Peyer's patch (tissue), 4 donors: ENCODE results near the gene COQ2. TPM values are rescaled to one million over a fixed set of nuclear protein-coding genes. Genes with fewer than 3 reads are reported as not detected.

Experiments used
- DNase-seq, 3 donors: peaks; one replicate each; pipeline ENCODE4 v3.0.0-alpha.2; 2017 to 2019
- H3K27ac ChIP-seq, 4 donors: fragments of 200-600 bp; sonication (generic); one replicate each; pipeline ENCODE4 v1.5.1; 2016 to 2019
- H3K27me3 ChIP-seq, 2 donors: fragments of 200-600 bp; sonication (generic); one replicate each; pipeline ENCODE4 v1.5.1; 2019
- H3K36me3 ChIP-seq, 3 donors: fragments of 200-600 bp; sonication (generic); one replicate each; pipeline ENCODE4 v1.5.1; 2016 to 2019
- H3K4me1 ChIP-seq, 4 donors: fragments of 200-600 bp; sonication (generic); one replicate each; pipeline ENCODE4 v1.5.1; 2016 to 2019
- H3K4me3 ChIP-seq, 4 donors: fragments of 200-600 bp; sonication (generic); 1 replicate in 3 of 4; 2 replicates in 1 of 4; pipeline ENCODE4 v1.5.1; 2016 to 2019; ENCODE audit warnings: mild to moderate bottlenecking in 1 of 4
- H3K9me3 ChIP-seq, 4 donors: fragments of 200-600 bp; sonication (generic); one replicate each; pipeline ENCODE4 v1.5.1; 2016 to 2019; ENCODE audit warnings: mild to moderate bottlenecking in 1 of 4
- CTCF ChIP-seq, 6 experiments: fragments of 450-650 bp in 4 of 6; fragments of 200-600 bp in 2 of 6; sonication (generic) in 1 of 6; IDR thresholded peaks; one replicate each; pipeline ENCODE4 v1.5.1; 2017 to 2019; ENCODE audit warnings: antibody characterized with exemption in 6 of 6, mild to moderate bottlenecking in 3 of 6, moderate library complexity in 1 of 6
- POLR2A ChIP-seq, 2 donors: fragments of 450-650 bp; IDR thresholded peaks; one replicate each; pipeline ENCODE4 v1.5.1; 2017; ENCODE audit warnings: antibody characterized with exemption in 2 of 2, mild to moderate bottlenecking in 2 of 2, moderate library complexity in 2 of 2
- total RNA-seq, 4 donors: library from RNA; depleted of rRNA; stranded (reverse); fragments of >200 nt; gene quantifications; one replicate each; pipeline ENCODE4 v1.1.0, GENCODE V29; 2016

Gene COQ2
- total RNA-seq, 4 donors from 2014 or later, result 11.0 to 15.6 (median 12.9) TPM

- TF ChIP-seq POLR2A (IDR thresholded peaks at IDR 0.05), result no peak
- no peak for TF ChIP-seq CTCF (IDR thresholded peaks at IDR 0.05)
Measured at GRCh38 chr4:83272900-83273299, 11.7 kb downstream of the COQ2 start.

GRCh38 chr4:83269256-83269655, 15.3 kb downstream of the COQ2 start:
- H3K36me3 ChIP-seq, result peaks cover 0 to 25% (median 0%) of the 10 kb centered on the region in 3 donors
- H3K4me3 ChIP-seq, result no peak overlapping the region
- H3K27ac ChIP-seq, result no peak overlapping the region

More at GRCh38 chr4:83272900-83273299, 11.7 kb downstream of the COQ2 start:
- H3K9me3 ChIP-seq, result no peaks in the 10 kb centered on the region
- no peak overlapping the region for H3K27ac ChIP-seq
- no peak overlapping the region for H3K4me3 ChIP-seq
- peaks cover 0 to 3% (median 0%) of the 10 kb centered on the region in 4 donors for H3K4me1 ChIP-seq
- peaks cover 0 to 25% (median 0%) of the 10 kb centered on the region in 3 donors for H3K36me3 ChIP-seq
- no peaks in the 10 kb centered on the region for H3K27me3 ChIP-seq
- no peak for DNase-seq

DNA sequence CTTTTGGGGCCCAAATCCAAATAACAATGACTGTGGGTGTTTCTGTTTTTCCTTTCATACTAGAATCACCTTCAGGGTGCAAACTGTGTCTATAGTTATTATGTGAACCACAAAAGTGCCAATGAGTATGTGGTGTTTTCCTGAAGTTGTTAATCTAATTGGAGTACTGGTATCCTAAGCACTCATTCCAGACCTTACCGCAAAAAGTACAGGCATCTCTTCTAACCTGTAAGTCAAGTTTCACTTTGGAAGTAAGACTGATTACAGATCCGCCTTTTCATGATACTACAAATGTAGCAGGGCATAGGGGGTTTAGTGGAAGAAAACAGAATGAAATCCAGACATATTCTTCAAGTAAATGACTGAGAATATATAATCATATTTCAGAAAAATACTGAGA, 16.1 kb downstream of the COQ2 start:
- Histone ChIP-seq H3K27ac (no peak overlapping the region), H3K4me3 (no peak overlapping the region), H3K9me3 (no peaks in the 10 kb centered on the region), H3K36me3 (peaks cover 0 to 25% (median 0%) of the 10 kb centered on the region in 3 donors), H3K27me3 (no peaks in the 10 kb centered on the region), H3K4me1 (peaks cover 0 to 3% (median 0%) of the 10 kb centered on the region in 4 donors)
- no peak for DNase-seq
- TF ChIP-seq POLR2A (IDR thresholded peaks at IDR 0.05) (no peak), CTCF (IDR thresholded peaks at IDR 0.05) (no peak)

More at GRCh38 chr4:83269256-83269655, 15.3 kb downstream of the COQ2 start:
- Histone ChIP-seq H3K9me3 (no peaks in the 10 kb centered on the region), H3K4me1 (peaks cover 0 to 3% (median 0%) of the 10 kb centered on the region in 4 donors), H3K27me3 (no peaks in the 10 kb centered on the region)
- no peak for DNase-seq
- no peak for TF ChIP-seq CTCF (IDR thresholded peaks at IDR 0.05)
- no peak for TF ChIP-seq POLR2A (IDR thresholded peaks at IDR 0.05)

GRCh38 chr4:83267830-83268475, 16.6 kb downstream of the COQ2 start:
- DNase-seq, result no peak
- TF ChIP-seq CTCF (IDR thresholded peaks at IDR 0.05), result no peak
- TF ChIP-seq POLR2A (IDR thresholded peaks at IDR 0.05), result no peak
- no peaks in the 10 kb centered on the region for H3K27me3 ChIP-seq
- H3K36me3 ChIP-seq, result peaks cover 0 to 24% (median 0%) of the 10 kb centered on the region in 3 donors
- H3K27ac ChIP-seq, result no peak overlapping the region
- H3K4me3 ChIP-seq, result no peak overlapping the region
- peaks cover 0 to 1% (median under 1%) of the 10 kb centered on the region in 4 donors for H3K4me1 ChIP-seq
- H3K9me3 ChIP-seq, result no peaks in the 10 kb centered on the region

DNA sequence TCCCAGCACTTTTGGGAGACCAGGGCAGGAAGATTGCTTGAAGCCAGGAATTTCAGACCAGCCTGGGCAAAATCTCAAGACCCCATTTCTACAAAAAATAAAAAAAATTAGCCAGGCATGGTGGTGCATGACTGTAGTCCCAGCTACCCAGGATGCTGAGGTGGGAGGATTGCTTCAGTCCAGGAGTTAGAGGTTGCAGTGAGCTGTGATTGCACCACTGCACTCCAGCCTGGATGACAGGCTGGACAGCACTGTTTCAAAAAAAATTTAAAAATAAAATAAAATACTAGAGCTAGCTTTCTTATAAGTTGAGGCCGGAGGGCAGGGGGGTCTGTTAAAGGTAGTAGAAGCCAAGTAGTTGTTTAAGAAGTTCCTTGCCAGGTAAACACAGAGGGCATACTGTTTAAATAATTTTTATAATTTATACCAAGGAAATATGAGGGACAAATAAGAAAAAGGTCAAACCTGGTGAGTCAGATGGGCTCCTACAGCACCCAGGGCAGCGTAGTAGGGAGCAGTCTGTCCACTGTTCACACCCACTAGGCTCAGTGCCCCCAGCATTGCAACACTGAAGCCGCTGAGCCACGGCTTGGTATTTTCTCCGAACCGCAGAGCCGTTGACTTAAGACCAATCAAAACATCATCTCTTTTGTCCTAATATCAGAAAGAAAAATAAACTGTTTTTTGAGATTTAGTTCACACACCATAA, 17.3 kb downstream of the COQ2 start:
- Histone ChIP-seq H3K4me1 (peaks cover 0 to 8% (median 0%) of the 10 kb centered on the region in 4 donors), H3K27ac (no peak overlapping the region), H3K36me3 (peaks cover 0 to 21% (median 0%) of the 10 kb centered on the region in 3 donors), H3K4me3 (no peak overlapping the region), H3K27me3 (no peaks in the 10 kb centered on the region), H3K9me3 (no peaks in the 10 kb centered on the region)
- TF ChIP-seq CTCF (IDR thresholded peaks at IDR 0.05), result no peak
- no peak for TF ChIP-seq POLR2A (IDR thresholded peaks at IDR 0.05)
- no peak for DNase-seq
